H1 (cell line): Measurements from ENCODE around the gene TRIB2. TPM values are rescaled to one million over a fixed set of nuclear protein-coding genes. Genes with fewer than 3 reads are reported as not detected.

Experiments
- HDAC2 ChIP-seq, 2 experiments: fragments of 300-600 bp in 1 of 2; sonication (generic) in 1 of 2; IDR thresholded peaks; 2 replicates each; pipeline ENCODE4 v1.6.1; 2011 to 2012; ENCODE audit warnings: low read depth in 2 of 2, low read length in 2 of 2, mild to moderate bottlenecking in 2 of 2, moderate library complexity in 2 of 2, borderline replicate concordance in 1 of 2, inconsistent platforms in 1 of 2
- polyA plus RNA-seq, 7 experiments: library from polyadenylated mRNA; depleted of rRNA in 3 of 7; stranded (reverse) in 5 of 7; unstranded in 2 of 7; fragments of >200 nt in 5 of 7; fragments of 200-250 nt in 2 of 7; gene quantifications; 1 replicate in 5 of 7; 2 replicates in 1 of 7; 4 replicates in 1 of 7; pipeline versions ENCODE4 v1.2.1 to v1.2.3, GENCODE V29; 2011 to 2013; ENCODE audit warnings: missing spikeins in 2 of 7, mixed read lengths in 2 of 7
- total RNA-seq: library from RNA; stranded (reverse); fragmentation: NEBNext Ultra II Directional; extraction: Animal tissue kit (Norgen Biotek cat#: 25700); gene quantifications from 2 replicates; pipeline ENCODE4 v1.2.1, GENCODE V29; 2021

TRIB2 gene
- total and polyA plus RNA-seq, 2 of the 8 experiments (the other 6 are each of a cell fraction or from before 2014, with no cell fraction given) = 40.8 to 57.0 TPM

DNA sequence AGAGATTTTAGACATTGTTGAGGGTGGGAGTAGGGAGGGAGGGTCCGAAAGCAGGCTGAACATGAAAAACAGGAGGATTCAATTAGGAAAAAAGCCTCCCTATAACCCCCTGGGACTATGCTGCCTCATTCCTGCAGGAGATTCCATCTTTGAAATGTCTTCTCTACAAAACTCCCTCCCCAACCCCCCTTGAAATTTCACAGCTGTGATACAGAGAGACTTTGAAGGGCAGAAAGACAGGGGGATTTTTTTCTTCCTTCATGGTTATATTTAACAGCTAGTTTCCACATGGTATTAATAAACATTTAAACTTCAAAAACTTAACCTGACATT is 57.6 kb downstream of the TRIB2 start (continued):
- no peak for TF ChIP-seq HDAC2 (IDR thresholded peaks at IDR 0.05; ENCODE audit: borderline replicate concordance in 1 of 2, low read depth in 2 of 2, low read length in 2 of 2)
